ENCODE data around the gene DPH1.

GRCh38 chr17:2035541-2036488 lies 5.9 kb downstream of the DPH1 start:
- TF ChIP-seq POLR2A (IDR thresholded peaks at IDR 0.05; ENCODE audit: low read length) (no peak), GATA1 (IDR thresholded peaks at IDR 0.05; ENCODE audit: low read depth, low read length) (no peak)

Data from erythroblast (primary cell).